Measurements from ENCODE around the gene GNAL.

- TF ChIP-seq CTCF (conservative IDR thresholded peaks at IDR 0.05; ENCODE audit: low read depth, low read length) (no peak), EZH2 (IDR thresholded peaks at IDR 0.05; ENCODE audit: borderline replicate concordance, low read depth, low read length, poor library complexity, severe bottlenecking) (no peak)
Measured at GRCh38 chr18:11795916-11796315, 106.9 kb downstream of the GNAL start.

Data from A673 (cell line).